Placental epithelial cell (primary cell): ENCODE data around the gene CYP4X1. TPM values are rescaled to one million over a fixed set of nuclear protein-coding genes. Genes with fewer than 3 reads are reported as not detected.

Source experiments
- small RNA-seq: library from RNA; depleted of rRNA; stranded (forward); fragments of <200 nt; gene quantifications from one replicate; pipeline ENCODE3, GENCODE V24; 2012
- total RNA-seq: library from RNA; depleted of rRNA; stranded (reverse); fragments of >200 nt; gene quantifications from 2 replicates; pipeline ENCODE4 v1.2.3, GENCODE V29; 2012

Gene CYP4X1, protein sequence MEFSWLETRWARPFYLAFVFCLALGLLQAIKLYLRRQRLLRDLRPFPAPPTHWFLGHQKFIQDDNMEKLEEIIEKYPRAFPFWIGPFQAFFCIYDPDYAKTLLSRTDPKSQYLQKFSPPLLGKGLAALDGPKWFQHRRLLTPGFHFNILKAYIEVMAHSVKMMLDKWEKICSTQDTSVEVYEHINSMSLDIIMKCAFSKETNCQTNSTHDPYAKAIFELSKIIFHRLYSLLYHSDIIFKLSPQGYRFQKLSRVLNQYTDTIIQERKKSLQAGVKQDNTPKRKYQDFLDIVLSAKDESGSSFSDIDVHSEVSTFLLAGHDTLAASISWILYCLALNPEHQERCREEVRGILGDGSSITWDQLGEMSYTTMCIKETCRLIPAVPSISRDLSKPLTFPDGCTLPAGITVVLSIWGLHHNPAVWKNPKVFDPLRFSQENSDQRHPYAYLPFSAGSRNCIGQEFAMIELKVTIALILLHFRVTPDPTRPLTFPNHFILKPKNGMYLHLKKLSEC
- 0.43 TPM in 1 of 2 replicates, not detected in the other for total RNA-seq

DNA sequence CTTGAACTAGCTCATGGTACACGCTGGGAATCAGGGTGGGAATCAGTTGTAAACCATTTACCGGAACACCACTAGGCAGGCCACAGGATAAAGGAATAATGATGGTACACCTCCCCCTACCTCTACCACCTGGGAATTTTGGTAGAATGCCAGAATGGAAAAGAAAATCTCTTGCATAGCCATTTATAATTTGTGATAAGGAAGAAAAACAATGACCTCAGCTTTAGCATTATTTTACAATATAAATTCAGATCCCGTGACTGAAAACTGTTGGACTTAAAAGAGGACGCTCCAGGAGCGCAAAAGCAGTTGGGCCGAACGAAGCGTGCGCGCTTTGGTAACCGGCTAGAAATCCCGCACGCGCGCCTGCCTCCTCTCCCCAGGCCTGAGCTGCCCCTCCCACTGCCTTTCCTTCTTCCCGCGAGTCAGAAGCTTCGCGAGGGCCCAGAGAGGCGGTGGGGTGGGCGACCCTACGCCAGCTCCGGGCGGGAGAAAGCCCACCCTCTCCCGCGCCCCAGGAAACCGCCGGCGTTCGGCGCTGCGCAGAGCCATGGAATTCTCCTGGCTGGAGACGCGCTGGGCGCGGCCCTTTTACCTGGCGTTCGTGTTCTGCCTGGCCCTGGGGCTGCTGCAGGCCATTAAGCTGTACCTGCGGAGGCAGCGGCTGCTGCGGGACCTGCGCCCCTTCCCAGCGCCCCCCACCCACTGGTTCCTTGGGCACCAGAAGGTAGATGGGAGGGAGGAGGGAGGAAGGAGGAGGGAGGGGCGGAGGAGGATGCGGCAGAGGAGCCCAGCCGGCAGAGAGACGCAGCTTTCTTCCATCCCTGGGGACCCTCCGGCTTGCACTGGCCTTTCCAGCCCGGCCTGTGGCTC is at the start of gene CYP4X1:
TSS of gene CYP4X1 (plus strand) at position 402 of the 873 bp plus-strand sequence. CDS start at position 551, 149 bp downstream.

DNA sequence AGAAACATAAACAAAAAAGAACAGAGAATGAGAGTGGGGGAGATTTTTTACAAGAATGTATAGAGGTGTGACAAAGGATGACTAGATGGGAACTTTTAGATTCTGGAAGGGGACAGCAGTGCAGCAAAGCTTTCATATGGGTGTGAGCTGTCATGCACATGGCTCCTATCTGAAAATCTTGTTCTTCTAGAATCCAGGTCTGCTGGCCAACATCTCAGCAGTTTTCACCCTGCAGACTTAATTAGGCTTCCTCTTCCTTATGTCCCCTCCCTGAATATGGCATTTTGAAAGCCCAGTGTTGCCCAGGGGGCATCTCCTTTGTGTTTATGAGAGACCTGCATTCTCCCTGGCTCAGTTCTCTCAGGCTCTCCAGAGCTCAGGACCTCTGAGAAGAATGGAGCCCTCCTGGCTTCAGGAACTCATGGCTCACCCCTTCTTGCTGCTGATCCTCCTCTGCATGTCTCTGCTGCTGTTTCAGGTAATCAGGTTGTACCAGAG is 43.7 kb downstream of the CYP4X1 start, which contains the start of gene CYP4Z1:
TSS of gene CYP4Z1 (plus strand) at position 135 of the 498 bp plus-strand sequence. CDS start at position 395, 260 bp downstream.

Small RNA genes lying within 50 kb of the gene (small RNA-seq; reads per million reads assigned to genes)
- not detected for gene CYP4A27P
- not detected for gene CYP4A43P
- gene CYP4A44P, result not detected

Other genes with a start within 250 kb of the CYP4X1 start
- 1.6 and 2.5 TPM in 2 replicates for gene CYP4B1, start 224.6 kb upstream of the CYP4X1 start, total RNA-seq
- gene CYP4A11, start 82.2 kb upstream of the CYP4X1 start, total RNA-seq, result not detected in 2 replicates
- gene CYP4Z1, start 43.6 kb downstream of the CYP4X1 start, total RNA-seq, result not detected in 2 replicates
- gene CYP4A22, start 113.8 kb downstream of the CYP4X1 start, total RNA-seq, result not detected in 2 replicates
- not detected in 2 replicates for gene PDZK1IP1, start 166.4 kb downstream of the CYP4X1 start, total RNA-seq
- gene TAL1, start 208.6 kb downstream of the CYP4X1 start, total RNA-seq, result not detected in 2 replicates